Smooth muscle cell (in vitro differentiated cells): ENCODE data around the gene ZNF846. TPM values are rescaled to one million over a fixed set of nuclear protein-coding genes. Genes with fewer than 3 reads are reported as not detected.

Source experiments
- DNase-seq: peaks from one replicate; lab custom pipeline; 2025; ENCODE audit not compliant: unreplicated experiment; lab: John Stamatoyannopoulos, UW
- H2AFZ ChIP-seq: fragments of 200-600 bp; sonication (generic); 2 replicates; pipeline ENCODE4 v1.6.0; 2016; ENCODE audit warnings: antibody characterized with exemption, low read depth, mild to moderate bottlenecking
- H3F3A ChIP-seq: fragments of 200-600 bp; sonication (generic); 2 replicates; pipeline ENCODE4 v1.6.0; 2017; ENCODE audit warnings: antibody characterized with exemption, low read depth
- H3K27ac ChIP-seq: fragments of 200-600 bp; sonication (generic); 2 replicates; pipeline ENCODE4 v1.5.1; 2016; ENCODE audit warnings: low read depth, mild to moderate bottlenecking
- H3K27me3 ChIP-seq: fragments of 200-600 bp; sonication (generic); 2 replicates; pipeline ENCODE4 v1.6.1; 2016; ENCODE audit warnings: low read depth, mild to moderate bottlenecking
- H3K36me3 ChIP-seq: fragments of 200-600 bp; sonication (generic); 2 replicates; pipeline ENCODE4 v1.5.1; 2016; ENCODE audit warnings: low read depth
- H3K4me1 ChIP-seq: fragments of 200-600 bp; sonication (generic); 2 replicates; pipeline ENCODE4 v1.5.1; 2016; ENCODE audit warnings: low read depth
- H3K4me2 ChIP-seq: fragments of 200-600 bp; sonication (generic); 2 replicates; pipeline ENCODE4 v1.6.0; 2016; ENCODE audit warnings: mild to moderate bottlenecking
- H3K4me3 ChIP-seq: fragments of 200-600 bp; sonication (generic); 2 replicates; pipeline ENCODE4 v1.5.1; 2016; ENCODE audit warnings: mild to moderate bottlenecking
- H3K79me2 ChIP-seq: fragments of 200-600 bp; sonication (generic); 2 replicates; pipeline ENCODE4 v1.6.0; 2016; ENCODE audit warnings: low read depth, mild to moderate bottlenecking
- H3K9ac ChIP-seq: fragments of 200-600 bp; sonication (generic); 2 replicates; pipeline ENCODE4 v1.6.0; 2016; ENCODE audit warnings: low read depth
- H3K9me3 ChIP-seq: fragments of 200-600 bp; sonication (generic); replicated peaks from 2 replicates; pipeline ENCODE4 v1.5.1; 2016; ENCODE audit warnings: low read depth
- H4K20me1 ChIP-seq: fragments of 200-600 bp; sonication (generic); 2 replicates; pipeline ENCODE4 v1.6.0; 2016; ENCODE audit warnings: low read depth
- WGBS: methylation state at CpG from one replicate; pipeline ENCODE4 v1.1.7; 2016; ENCODE audit warnings: low lambda C conversion rate; 5-methylcytosine and 5-hydroxymethylcytosine counted together
- polyA plus RNA-seq: library from polyadenylated mRNA; unstranded; fragments of >200 nt; fragmentation: Nextera tagmentation; extraction: Ambion mirVana; gene quantifications from 2 replicates; pipeline ENCODE4 v1.2.1, GENCODE V29; 2016
- total RNA-seq: library from RNA; depleted of rRNA; stranded (reverse); fragments of >200 nt; gene quantifications from 2 replicates; pipeline ENCODE4 v1.2.3, GENCODE V29; 2014
- TF ChIP-seq, protein P1 (sequence below): fragments of 200-600 bp; sonication (generic); IDR thresholded peaks from 2 replicates; pipeline ENCODE4 v1.5.1; 2017; ENCODE audit warnings: borderline replicate concordance, mild to moderate bottlenecking, antibody characterized with exemption; ENCODE audit not compliant: insufficient read depth, poor library complexity, severe bottlenecking

ZNF846 gene
- total and polyA plus RNA-seq, 2 experiments from 2014 or later, result 19.7 to 48.6 TPM

GRCh38 chr19:9709305-9709704 is 59.2 kb downstream of the ZNF846 start:
- TF ChIP-seq, protein P1, sequence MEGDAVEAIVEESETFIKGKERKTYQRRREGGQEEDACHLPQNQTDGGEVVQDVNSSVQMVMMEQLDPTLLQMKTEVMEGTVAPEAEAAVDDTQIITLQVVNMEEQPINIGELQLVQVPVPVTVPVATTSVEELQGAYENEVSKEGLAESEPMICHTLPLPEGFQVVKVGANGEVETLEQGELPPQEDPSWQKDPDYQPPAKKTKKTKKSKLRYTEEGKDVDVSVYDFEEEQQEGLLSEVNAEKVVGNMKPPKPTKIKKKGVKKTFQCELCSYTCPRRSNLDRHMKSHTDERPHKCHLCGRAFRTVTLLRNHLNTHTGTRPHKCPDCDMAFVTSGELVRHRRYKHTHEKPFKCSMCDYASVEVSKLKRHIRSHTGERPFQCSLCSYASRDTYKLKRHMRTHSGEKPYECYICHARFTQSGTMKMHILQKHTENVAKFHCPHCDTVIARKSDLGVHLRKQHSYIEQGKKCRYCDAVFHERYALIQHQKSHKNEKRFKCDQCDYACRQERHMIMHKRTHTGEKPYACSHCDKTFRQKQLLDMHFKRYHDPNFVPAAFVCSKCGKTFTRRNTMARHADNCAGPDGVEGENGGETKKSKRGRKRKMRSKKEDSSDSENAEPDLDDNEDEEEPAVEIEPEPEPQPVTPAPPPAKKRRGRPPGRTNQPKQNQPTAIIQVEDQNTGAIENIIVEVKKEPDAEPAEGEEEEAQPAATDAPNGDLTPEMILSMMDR, result no peak
- DNase-seq, result no peak
- no peak overlapping the region for H3K4me2 ChIP-seq
- no peak overlapping the region for H3K27ac ChIP-seq
- H3F3A ChIP-seq, result no peaks in the 10 kb centered on the region
- H2AFZ ChIP-seq, result no peak overlapping the region
- H3K79me2 ChIP-seq, result no peaks in the 10 kb centered on the region
- H4K20me1 ChIP-seq, result no peaks in the 10 kb centered on the region
- H3K4me1 ChIP-seq, result no peaks in the 10 kb centered on the region
- H3K27me3 ChIP-seq, result no peaks in the 10 kb centered on the region
- no peak overlapping the region for H3K4me3 ChIP-seq
- 48% methylated on average over 1 of the region's 1 CpG for WGBS
- H3K9ac ChIP-seq, result no peak overlapping the region
- H3K36me3 ChIP-seq, result no peaks in the 10 kb centered on the region
- H3K9me3 ChIP-seq, result no peaks in the 10 kb centered on the region

GRCh38 chr19:9705836-9706235 is 62.7 kb downstream of the ZNF846 start:
- H3K4me3 ChIP-seq, result no peak overlapping the region
- H3K27me3 ChIP-seq, result no peaks in the 10 kb centered on the region
- H3K4me1 ChIP-seq, result no peaks in the 10 kb centered on the region
- no peak overlapping the region for H2AFZ ChIP-seq
- no peaks in the 10 kb centered on the region for H3F3A ChIP-seq
- H3K36me3 ChIP-seq, result no peaks in the 10 kb centered on the region
- H3K9ac ChIP-seq, result no peak overlapping the region
- no peak for DNase-seq
- H3K27ac ChIP-seq, result no peak overlapping the region
- no peaks in the 10 kb centered on the region for H4K20me1 ChIP-seq
- H3K79me2 ChIP-seq, result no peaks in the 10 kb centered on the region
- 88% methylated on average over 6 of the region's 6 CpGs for WGBS
- no peak overlapping the region for H3K4me2 ChIP-seq
- TF ChIP-seq, protein P1, result no peak
- no peaks in the 10 kb centered on the region for H3K9me3 ChIP-seq

GRCh38 chr19:9702186-9702585 is 66.4 kb downstream of the ZNF846 start:
- no peaks in the 10 kb centered on the region for H3K4me1 ChIP-seq

More at GRCh38 chr19:9702186-9702585, 66.4 kb downstream of the ZNF846 start:
- no peaks in the 10 kb centered on the region for H3K36me3 ChIP-seq
- H3K9me3 ChIP-seq, result peaks cover 4% of the 10 kb centered on the region
- H3F3A ChIP-seq, result no peaks in the 10 kb centered on the region
- H3K79me2 ChIP-seq, result no peaks in the 10 kb centered on the region
- no peaks in the 10 kb centered on the region for H3K27me3 ChIP-seq
- H3K4me3 ChIP-seq, result no peak overlapping the region
- WGBS, result 74% methylated on average over 6 of the region's 6 CpGs
- TF ChIP-seq, protein P1, result no peak
- no peak overlapping the region for H3K4me2 ChIP-seq
- DNase-seq, result no peak
- H2AFZ ChIP-seq, result no peak overlapping the region
- no peak overlapping the region for H3K27ac ChIP-seq
- no peak overlapping the region for H3K9ac ChIP-seq
- H4K20me1 ChIP-seq, result no peaks in the 10 kb centered on the region

Other genes starting within 250 kb of the ZNF846 start
- 13.2 and 21.0 TPM in 2 replicates for gene ZNF426, start 230.1 kb downstream of the ZNF846 start, total RNA-seq
- 8.1 and 12.7 TPM in 2 replicates for gene ZNF426, start 230.1 kb downstream of the ZNF846 start, polyA plus RNA-seq
- 33.1 and 33.6 TPM in 2 replicates for gene ZNF121, start 184.2 kb downstream of the ZNF846 start, total RNA-seq
- gene ZNF121, start 184.2 kb downstream of the ZNF846 start, polyA plus RNA-seq, result 3.6 and 4.1 TPM in 2 replicates
- gene ZNF561, start 147.5 kb downstream of the ZNF846 start, total RNA-seq, result 59.3 and 64.2 TPM in 2 replicates
- gene ZNF561, start 147.5 kb downstream of the ZNF846 start, polyA plus RNA-seq, result 27.1 and 30.5 TPM in 2 replicates
- gene ZNF562, start 93.6 kb downstream of the ZNF846 start, total RNA-seq, result 0.36 and 1.6 TPM in 2 replicates
- 0.20 and 0.86 TPM in 2 replicates for gene ZNF562, start 93.6 kb downstream of the ZNF846 start, polyA plus RNA-seq
- gene FBXL12, start 50.3 kb upstream of the ZNF846 start, total RNA-seq, result 38.2 and 41.3 TPM in 2 replicates
- 62.5 and 73.5 TPM in 2 replicates for gene FBXL12, start 50.3 kb upstream of the ZNF846 start, polyA plus RNA-seq
- 516 and 848 TPM in 2 replicates for gene UBL5, start 59.2 kb upstream of the ZNF846 start, total RNA-seq
- 574 and 631 TPM in 2 replicates for gene UBL5, start 59.2 kb upstream of the ZNF846 start, polyA plus RNA-seq
- gene PIN1, start 66.6 kb upstream of the ZNF846 start, total RNA-seq, result 68.0 and 73.0 TPM in 2 replicates
- gene PIN1, start 66.6 kb upstream of the ZNF846 start, polyA plus RNA-seq, result 127 and 149 TPM in 2 replicates
- gene OLFM2, start 167.8 kb upstream of the ZNF846 start, total RNA-seq, result 63.1 and 72.2 TPM in 2 replicates
- gene OLFM2, start 167.8 kb upstream of the ZNF846 start, polyA plus RNA-seq, result 111 and 119 TPM in 2 replicates
- 11.2 and 12.8 TPM in 2 replicates for gene COL5A3, start 241.8 kb upstream of the ZNF846 start, total RNA-seq
- 8.2 and 14.4 TPM in 2 replicates for gene COL5A3, start 241.8 kb upstream of the ZNF846 start, polyA plus RNA-seq
- gene RDH8, start 244.7 kb upstream of the ZNF846 start, total RNA-seq, result not detected in 2 replicates
- not detected in 2 replicates for gene RDH8, start 244.7 kb upstream of the ZNF846 start, polyA plus RNA-seq